ENCODE measurements around the gene GALNS.
"Not testable (repeated sequence)": the region's sequence is repeated elsewhere in the genome, so short reads cannot be mapped to it uniquely, and the experiment has no call there.

GALNS gene

GRCh38 chr16:88780142-88781062, 76.3 kb downstream of the GALNS start:
- no peak for DNase-seq

DNA sequence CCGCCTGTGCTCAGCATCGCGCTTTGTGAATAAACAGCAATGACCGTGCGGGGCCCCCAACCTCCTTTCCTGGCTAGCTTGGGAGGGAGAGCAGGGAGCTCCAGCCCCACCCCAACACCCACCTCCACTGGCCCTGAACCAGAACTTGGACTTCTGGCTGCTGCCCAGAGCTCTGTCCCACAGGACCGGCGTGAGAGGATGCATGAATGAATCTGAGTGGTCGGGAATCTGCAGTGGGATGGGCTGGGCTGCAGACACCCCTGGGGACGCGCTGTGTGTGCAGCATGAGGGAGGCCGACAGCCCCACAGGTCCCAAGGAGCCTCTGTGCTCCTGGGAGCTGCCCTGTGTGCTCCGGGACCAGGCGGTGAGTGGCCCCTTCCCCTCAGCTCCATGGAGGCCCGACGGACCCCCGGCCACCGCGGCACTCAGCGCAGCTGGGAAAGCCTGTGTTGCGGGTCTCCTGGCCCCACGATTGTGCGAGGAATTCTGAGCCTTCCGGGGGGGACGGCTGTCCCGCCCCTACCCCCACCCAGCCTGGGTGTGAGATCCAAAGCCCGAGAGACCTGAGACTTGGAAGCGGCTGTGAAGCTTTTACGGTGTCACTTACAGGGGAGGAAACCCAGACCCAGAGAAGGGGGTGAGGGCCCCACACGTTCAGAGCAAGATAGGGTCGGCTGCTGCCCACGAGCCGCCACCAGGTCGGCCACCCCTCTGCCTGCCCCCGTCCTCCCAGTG, 77.2 kb downstream of the GALNS start:
- no peak for DNase-seq

GRCh38 chr16:88778541-88779065, 78.1 kb downstream of the GALNS start:
- no peak for DNase-seq

DNA sequence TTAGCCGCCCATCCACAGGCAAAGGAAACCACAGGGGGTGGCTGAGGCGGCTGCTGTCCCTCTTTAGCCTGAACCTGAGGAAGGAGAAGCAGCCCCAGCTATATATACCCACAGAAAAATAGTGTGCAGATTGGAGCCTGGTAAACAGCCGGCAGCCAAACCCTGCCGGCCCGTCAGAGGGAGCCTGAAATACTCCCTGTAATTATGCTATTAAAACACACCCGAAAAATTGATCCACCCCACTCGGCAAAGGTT, 78.5 kb downstream of the GALNS start:
- no peak for DNase-seq

- DNase-seq, result no peak
Measured at GRCh38 chr16:88777471-88778270, 79.1 kb downstream of the GALNS start.

- no peak for DNase-seq
Measured at GRCh38 chr16:88775825-88776224, 80.9 kb downstream of the GALNS start.

- no peak for DNase-seq
Measured at GRCh38 chr16:88774544-88775393, 82.0 kb downstream of the GALNS start.

- DNase-seq, result no peak
Measured at GRCh38 chr16:88773812-88774291, 82.9 kb downstream of the GALNS start.

- DNase-seq, result no peak
Measured at GRCh38 chr16:88772871-88773811, 83.6 kb downstream of the GALNS start.

GRCh38 chr16:88771781-88772180, 85.0 kb downstream of the GALNS start:
- not testable (repeated sequence) for DNase-seq

GRCh38 chr16:88771294-88771772, 85.4 kb downstream of the GALNS start:
- no peak for DNase-seq

GRCh38 chr16:88770461-88771293, 86.1 kb downstream of the GALNS start:
- DNase-seq, result peak in 1 of 2 experiments; percentile 33

- DNase-seq, result no peak
Measured at GRCh38 chr16:88769617-88770460, 86.9 kb downstream of the GALNS start.

DNA sequence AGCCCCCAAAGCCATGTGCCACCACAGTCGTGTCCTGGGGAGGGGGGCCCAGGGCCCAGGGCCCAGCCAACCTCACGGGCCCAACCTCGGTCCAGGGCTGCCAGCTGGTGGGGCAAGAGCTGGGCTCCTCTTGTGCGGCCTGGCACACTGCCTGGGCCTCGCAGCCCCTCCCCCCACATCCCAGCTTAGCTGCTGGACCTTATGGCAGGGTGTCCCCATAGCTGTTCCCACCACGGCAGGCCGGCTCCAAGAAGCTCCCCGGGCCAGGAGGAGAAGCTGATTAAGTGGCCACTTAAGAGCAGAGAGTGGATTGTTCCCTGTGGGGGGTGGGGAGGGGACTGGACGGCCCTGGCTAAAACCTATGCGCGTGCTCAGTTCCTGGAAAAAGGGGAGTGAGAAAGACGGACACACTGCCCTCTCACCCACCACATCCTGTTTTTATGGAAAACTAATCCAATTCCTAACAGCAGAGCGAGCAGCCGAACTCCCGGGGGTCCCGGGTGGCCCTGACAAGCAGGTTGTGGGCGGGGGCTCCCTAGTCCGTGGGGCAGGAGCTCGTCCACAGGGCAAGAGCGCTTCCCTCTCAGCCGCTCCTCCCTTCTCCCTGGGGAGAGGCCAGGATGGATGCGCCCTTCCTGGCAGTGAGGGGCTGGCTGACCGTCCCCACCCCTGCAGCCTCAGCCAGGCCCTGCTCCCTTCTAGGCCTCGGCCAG, 88.5 kb downstream of the GALNS start:
- DNase-seq, result no peak

DNA sequence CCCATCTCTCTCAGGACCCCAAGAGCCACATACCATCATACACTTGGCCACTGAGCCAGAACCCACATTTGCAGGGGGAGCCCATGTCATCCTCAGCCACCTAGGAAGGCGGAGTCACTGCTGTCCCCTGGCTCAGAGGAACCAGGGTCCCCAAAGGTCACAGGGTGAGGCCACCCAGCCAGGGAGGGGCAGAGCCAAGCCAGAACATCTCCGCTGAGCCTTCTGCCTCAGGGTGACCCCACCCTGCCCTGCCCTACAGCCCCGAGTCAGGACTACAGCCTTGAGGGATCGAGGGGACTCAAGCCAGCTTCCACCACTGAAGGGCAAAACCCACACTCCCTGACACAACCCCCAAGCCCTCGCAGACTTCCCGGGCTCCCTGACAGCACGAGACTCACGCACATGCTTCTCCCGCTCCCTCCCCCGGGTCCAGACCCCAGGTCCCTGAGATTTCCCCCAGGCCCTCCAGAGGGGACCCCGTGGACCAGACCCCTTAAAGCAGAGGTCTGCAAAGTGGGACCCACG, 89.1 kb downstream of the GALNS start:
- no peak for DNase-seq

GRCh38 chr16:88766975-88767374, 89.8 kb downstream of the GALNS start:
- no peak for DNase-seq

DNA sequence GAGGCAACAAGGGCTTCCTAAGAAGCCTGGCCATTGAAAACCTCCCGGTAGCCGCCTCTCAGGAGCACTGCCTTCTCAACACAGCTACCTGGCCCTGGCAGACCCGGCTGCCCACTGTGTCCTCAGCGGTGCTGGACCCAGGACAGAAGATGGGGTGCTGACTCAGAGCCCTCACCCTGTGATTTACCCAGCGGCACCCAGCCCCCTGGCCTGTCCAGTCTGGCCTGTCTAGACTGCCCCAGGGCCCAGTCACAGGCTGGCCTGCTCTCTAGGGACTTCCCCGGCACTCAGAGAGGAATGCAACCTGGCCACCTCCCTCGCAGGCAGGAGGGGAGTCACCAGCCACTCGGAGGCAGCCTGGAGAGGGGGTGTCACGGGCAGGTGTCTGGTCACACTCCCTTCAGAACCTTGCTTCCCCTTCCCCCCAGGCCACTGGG, 91.8 kb downstream of the GALNS start:
- DNase-seq, result no peak

GRCh38 chr16:88764080-88764479, 92.7 kb downstream of the GALNS start:
- no peak for DNase-seq
